Effector memory CD4-positive, alpha-beta T cell (primary cell): Measurements from ENCODE around the gene RAPGEF1.

ENCODE experiments used
- DNase-seq, 3 donors: peaks; one replicate each; pipeline ENCODE4 v3.0.0-alpha.2; 2020
- H3K27ac ChIP-seq: 2 replicates; pipeline ENCODE4 v1.7.0; 2013; ENCODE audit warnings: mild to moderate bottlenecking, low read length, moderate library complexity; ENCODE audit not compliant: insufficient read depth, poor library complexity, severe bottlenecking
- H3K27me3 ChIP-seq: replicated peaks from 2 replicates; pipeline ENCODE4 v1.7.0; 2013; ENCODE audit warnings: mild to moderate bottlenecking, low read length; ENCODE audit not compliant: insufficient read depth, control insufficient read depth, poor library complexity, severe bottlenecking
- H3K36me3 ChIP-seq: 2 replicates; pipeline ENCODE4 v1.7.0; 2013; ENCODE audit warnings: mild to moderate bottlenecking, low read length, moderate library complexity; ENCODE audit not compliant: control insufficient read depth, insufficient read depth
- H3K4me1 ChIP-seq: 2 replicates; pipeline ENCODE4 v1.7.0; 2013; ENCODE audit warnings: low read length, mild to moderate bottlenecking; ENCODE audit not compliant: control insufficient read depth, insufficient read depth, poor library complexity, severe bottlenecking
- H3K4me3 ChIP-seq: 2 replicates; pipeline ENCODE4 v1.7.0; 2013; ENCODE audit warnings: low read length, low read depth, mild to moderate bottlenecking; ENCODE audit not compliant: insufficient read depth, poor library complexity, severe bottlenecking
- H3K9me3 ChIP-seq: 2 replicates; pipeline ENCODE4 v1.7.0; 2013; ENCODE audit warnings: mild to moderate bottlenecking, low read length, moderate library complexity; ENCODE audit not compliant: control insufficient read depth

The RAPGEF1 gene

GRCh38 chr9:131545786-131546335 lies 194.0 kb downstream of the RAPGEF1 start:
- H3K9me3 ChIP-seq, result peaks cover 5% of the 10 kb centered on the region
- H3K4me3 ChIP-seq, result peak overlapping the region; percentile 50
- H3K27me3 ChIP-seq, result peaks cover 17% of the 10 kb centered on the region
- no peak overlapping the region for H3K27ac ChIP-seq
- peaks cover 11% of the 10 kb centered on the region for H3K4me1 ChIP-seq
- no peaks in the 10 kb centered on the region for H3K36me3 ChIP-seq
- no peak for DNase-seq

GRCh38 chr9:131545003-131545785 lies 194.7 kb downstream of the RAPGEF1 start, which contains the start of gene PRRT1B:
PRRT1B (plus strand) TSS chr9:131545523; CDS start chr9:131545616, 93 bp downstream.
- Histone ChIP-seq H3K27ac (no peak within 1 kb of the TSS), H3K27me3 (peaks cover 17% of the 10 kb centered on the region), H3K9me3 (peaks cover 5% of the 10 kb centered on the region), H3K4me3 (peak within 1 kb of the TSS; percentile 50), H3K4me1 (peaks cover 11% of the 10 kb centered on the region), H3K36me3 (no peaks in the 10 kb centered on the region)
- DNase-seq, result no peak

GRCh38 chr9:131543141-131543540 lies 196.7 kb downstream of the RAPGEF1 start:
- Histone ChIP-seq H3K27ac (no peak overlapping the region), H3K27me3 (peaks cover 17% of the 10 kb centered on the region), H3K4me1 (peaks cover 25% of the 10 kb centered on the region), H3K36me3 (no peaks in the 10 kb centered on the region), H3K4me3 (no peak overlapping the region), H3K9me3 (peaks cover 5% of the 10 kb centered on the region)
- DNase-seq, result no peak

GRCh38 chr9:131539223-131539923 lies 200.5 kb downstream of the RAPGEF1 start:
- no peak overlapping the region for H3K4me3 ChIP-seq
- H3K36me3 ChIP-seq, result no peaks in the 10 kb centered on the region
- peaks cover 26% of the 10 kb centered on the region for H3K4me1 ChIP-seq
- H3K27ac ChIP-seq, result no peak overlapping the region
- DNase-seq, result no peak
- peaks cover 5% of the 10 kb centered on the region for H3K9me3 ChIP-seq
- H3K27me3 ChIP-seq, result no peaks in the 10 kb centered on the region

GRCh38 chr9:131537946-131538345 lies 201.9 kb downstream of the RAPGEF1 start:
- Histone ChIP-seq H3K4me3 (no peak overlapping the region), H3K27ac (no peak overlapping the region), H3K36me3 (no peaks in the 10 kb centered on the region), H3K9me3 (no peaks in the 10 kb centered on the region), H3K4me1 (peaks cover 29% of the 10 kb centered on the region), H3K27me3 (no peaks in the 10 kb centered on the region)
- no peak for DNase-seq

- Histone ChIP-seq H3K27me3 (no peaks in the 10 kb centered on the region), H3K4me3 (no peak overlapping the region), H3K9me3 (no peaks in the 10 kb centered on the region), H3K4me1 (peaks cover 41% of the 10 kb centered on the region), H3K36me3 (peaks cover 2% of the 10 kb centered on the region), H3K27ac (no peak overlapping the region)
- no peak for DNase-seq
Observed at GRCh38 chr9:131534721-131535237, 205.1 kb downstream of the RAPGEF1 start.

GRCh38 chr9:131530920-131531832 lies 208.7 kb downstream of the RAPGEF1 start, which contains the start of gene UCK1:
UCK1 (minus strand) TSS chr9:131531263; CDS start chr9:131531174, 89 bp downstream.
- Histone ChIP-seq H3K27me3 (no peaks in the 10 kb centered on the region), H3K9me3 (no peaks in the 10 kb centered on the region), H3K36me3 (peaks cover 32% of the 10 kb centered on the region), H3K27ac (peak within 1 kb of the TSS; percentile 67), H3K4me1 (peaks cover 37% of the 10 kb centered on the region), H3K4me3 (peak within 1 kb of the TSS; percentile 80)
- DNase-seq, result peak; percentile 60 to 72 (median 60)

- Histone ChIP-seq H3K4me1 (peaks cover 35% of the 10 kb centered on the region), H3K4me3 (peak overlapping the region; percentile 80), H3K27me3 (no peaks in the 10 kb centered on the region), H3K9me3 (no peaks in the 10 kb centered on the region), H3K36me3 (peaks cover 38% of the 10 kb centered on the region), H3K27ac (peak overlapping the region; percentile 67)
- peak in 1 of 3 donors; percentile 4 for DNase-seq
Observed at GRCh38 chr9:131530546-131530919, 209.3 kb downstream of the RAPGEF1 start.
